GM21786 (cell line): ENCODE measurements around the gene HAUS6.
A peak's percentile ranks its signal among the peaks of the same experiment; 100 is the strongest.
"Not testable (repeated sequence)": the region's sequence is repeated elsewhere in the genome, so short reads cannot be mapped to it uniquely, and the experiment has no call there.

ENCODE experiments used
- ATAC-seq: cut with Tn5 transposase; IDR thresholded peaks from one replicate; pipeline ENCODE4 v1.9.1; 2021; ENCODE audit not compliant: unreplicated experiment

The HAUS6 gene, protein sequence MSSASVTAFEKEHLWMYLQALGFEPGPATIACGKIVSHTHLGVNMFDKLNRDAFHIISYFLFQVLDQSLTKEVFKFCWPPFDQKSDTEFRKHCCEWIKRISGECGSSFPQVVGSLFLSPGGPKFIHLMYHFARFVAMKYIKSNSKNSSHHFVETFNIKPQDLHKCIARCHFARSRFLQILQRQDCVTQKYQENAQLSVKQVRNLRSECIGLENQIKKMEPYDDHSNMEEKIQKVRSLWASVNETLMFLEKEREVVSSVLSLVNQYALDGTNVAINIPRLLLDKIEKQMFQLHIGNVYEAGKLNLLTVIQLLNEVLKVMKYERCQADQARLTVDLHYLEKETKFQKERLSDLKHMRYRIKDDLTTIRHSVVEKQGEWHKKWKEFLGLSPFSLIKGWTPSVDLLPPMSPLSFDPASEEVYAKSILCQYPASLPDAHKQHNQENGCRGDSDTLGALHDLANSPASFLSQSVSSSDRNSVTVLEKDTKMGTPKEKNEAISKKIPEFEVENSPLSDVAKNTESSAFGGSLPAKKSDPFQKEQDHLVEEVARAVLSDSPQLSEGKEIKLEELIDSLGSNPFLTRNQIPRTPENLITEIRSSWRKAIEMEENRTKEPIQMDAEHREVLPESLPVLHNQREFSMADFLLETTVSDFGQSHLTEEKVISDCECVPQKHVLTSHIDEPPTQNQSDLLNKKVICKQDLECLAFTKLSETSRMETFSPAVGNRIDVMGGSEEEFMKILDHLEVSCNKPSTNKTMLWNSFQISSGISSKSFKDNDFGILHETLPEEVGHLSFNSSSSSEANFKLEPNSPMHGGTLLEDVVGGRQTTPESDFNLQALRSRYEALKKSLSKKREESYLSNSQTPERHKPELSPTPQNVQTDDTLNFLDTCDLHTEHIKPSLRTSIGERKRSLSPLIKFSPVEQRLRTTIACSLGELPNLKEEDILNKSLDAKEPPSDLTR

DNA sequence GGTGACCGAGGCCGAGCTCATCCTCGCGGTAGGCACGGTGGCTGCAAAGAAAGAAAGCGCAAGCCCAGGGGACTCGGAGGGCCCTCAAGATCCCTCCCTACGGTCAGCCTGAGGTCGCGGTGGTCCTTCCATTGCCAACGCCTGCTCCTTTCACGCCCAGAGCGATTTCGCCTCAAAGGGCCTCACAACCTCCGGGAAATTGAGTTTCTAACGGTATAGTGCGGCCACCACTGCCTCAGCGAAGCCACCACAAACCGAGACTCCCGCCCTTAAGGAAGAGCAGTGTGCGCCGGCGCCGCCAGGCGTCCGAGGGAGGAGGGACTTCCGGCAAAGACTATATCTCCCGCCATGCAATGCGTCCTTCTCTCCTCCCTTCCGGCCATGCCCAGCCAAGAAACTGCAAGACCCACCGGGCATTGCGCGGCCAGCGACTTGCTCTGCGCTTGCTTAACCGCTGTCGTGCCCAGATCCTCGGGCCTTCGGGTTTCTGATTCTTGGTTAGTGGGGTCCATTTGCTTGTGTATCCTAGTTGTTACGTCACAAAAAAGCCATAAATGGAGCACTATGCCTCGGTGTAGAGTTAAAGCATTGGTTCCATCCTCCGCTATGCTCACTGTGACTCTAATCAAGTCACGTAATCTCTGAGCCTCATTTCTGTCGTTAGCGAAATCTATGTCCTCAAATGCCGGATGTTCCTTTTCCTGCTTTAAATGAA, at the start of gene HAUS6:
HAUS6 (minus strand) TSS at position 274 of the 715 bp plus-strand sequence; CDS start at position 21, 253 bp downstream.
- peak; percentile 98 for ATAC-seq

DNA sequence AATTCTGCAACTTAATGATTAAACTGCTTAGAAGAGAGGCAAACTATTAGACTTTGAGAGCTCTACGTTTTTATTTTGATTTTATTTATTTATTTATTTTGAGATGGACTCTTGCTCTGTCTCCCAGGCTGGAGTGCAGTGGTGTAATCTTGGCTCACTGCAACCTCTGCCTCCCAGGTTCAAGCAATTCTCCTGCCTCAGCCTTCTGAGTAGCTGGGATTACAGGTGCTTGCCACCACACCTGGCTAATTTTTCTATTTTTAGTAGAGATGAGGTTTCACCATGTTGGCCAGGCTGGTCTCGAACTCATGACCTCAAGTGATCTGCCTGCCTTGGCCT, 49.4 kb upstream of the HAUS6 start:
- ATAC-seq, result not testable (repeated sequence)

DNA sequence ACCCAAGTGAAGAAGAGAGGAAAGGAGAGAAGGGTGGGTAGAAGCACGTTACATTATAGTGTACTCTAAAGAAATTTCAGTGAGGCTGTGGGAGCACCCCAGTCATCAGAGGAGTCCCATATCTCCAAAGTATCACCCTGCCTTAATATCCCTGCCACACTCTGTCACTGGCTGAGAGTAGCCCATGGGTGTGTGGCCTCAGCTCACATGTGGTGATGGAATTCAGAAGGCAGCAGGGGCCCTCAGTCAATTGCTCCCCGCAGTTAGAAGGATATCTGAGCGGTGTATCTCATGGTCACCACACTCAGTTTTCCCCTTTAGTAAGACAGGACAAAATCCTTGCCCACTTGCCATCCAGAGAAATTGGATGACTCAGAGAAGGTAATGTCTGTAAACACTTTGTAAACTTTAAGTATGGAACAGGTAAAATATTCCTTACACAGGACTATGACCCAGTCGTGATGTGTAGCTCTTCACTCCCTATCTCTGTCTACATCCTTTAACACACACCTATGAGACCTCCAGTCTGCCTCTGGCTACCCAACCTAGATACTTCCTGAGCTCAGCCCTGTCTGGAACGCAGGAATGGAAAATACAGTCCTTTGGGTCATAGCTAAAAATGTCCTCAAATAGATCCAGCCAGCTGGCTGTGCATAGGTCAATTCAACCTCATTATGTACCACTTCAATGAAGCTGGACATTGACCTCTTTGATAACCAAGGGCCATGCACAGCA, 48.9 kb upstream of the HAUS6 start:
- no peak for ATAC-seq

DNA sequence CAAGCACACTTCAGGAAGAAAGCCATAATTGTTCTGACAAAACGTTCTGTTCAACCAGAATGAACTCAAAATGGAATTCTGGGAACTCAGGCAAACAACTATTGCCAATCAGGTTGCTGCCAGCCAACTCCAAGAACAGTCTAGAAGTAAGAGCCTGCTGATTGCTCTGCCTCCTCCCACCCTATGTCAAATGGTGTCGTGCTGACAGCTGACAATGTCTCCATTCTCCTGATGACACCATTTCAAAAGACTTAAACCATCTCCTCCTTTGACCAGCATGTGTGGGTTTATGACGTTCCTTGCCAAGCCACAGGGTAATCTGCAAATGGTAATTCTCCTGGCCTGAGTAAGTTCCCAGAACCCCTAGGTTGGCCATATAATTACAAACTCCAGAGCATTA, 46.5 kb upstream of the HAUS6 start:
- no peak for ATAC-seq

DNA sequence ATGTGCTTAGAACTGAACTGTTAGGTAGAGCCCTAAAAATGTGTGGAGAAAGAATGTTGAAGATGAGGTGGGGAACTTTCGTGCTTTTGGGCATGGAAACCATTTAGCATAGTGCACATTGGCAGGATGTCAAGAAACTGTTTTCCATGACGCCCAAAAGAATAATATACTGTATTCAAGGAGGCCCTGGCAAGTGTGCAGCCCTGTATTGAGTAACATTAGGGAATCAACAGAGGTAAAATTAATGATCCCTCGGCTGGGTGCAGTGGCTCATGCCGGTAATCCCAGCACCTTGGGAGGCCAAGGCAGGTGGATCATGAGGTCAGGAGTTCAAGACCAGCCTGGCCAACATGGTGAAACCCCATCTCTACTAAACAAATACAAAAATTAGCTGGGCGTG, 45.5 kb upstream of the HAUS6 start:
- no peak for ATAC-seq

DNA sequence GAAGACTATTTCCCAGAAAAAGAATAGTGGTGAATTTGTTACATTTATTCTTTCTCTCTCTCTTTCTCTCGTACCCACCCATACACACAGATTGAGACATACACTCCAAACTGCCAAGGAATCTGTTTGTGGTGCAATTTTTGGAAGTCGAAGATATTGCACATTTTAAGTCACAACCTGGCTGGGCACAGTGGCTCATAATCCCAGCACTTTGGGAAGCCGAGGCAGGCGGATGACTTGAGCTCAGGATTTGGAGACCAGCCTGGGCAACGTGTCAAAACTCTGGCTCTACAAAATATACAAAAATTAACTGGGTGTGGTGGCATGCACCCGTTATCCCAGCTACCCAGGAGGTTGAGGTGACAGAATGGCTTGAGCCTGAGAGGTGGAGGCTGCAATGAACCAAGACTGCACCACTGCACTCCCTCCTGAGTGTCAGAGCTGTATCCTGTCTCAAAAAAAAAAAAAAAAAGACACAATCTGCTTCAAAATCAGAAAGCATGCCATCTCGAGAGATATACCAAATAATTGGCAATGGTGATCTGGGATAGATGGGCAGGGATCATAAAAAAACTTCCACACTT, 43.8 kb upstream of the HAUS6 start:
- ATAC-seq, result no peak

DNA sequence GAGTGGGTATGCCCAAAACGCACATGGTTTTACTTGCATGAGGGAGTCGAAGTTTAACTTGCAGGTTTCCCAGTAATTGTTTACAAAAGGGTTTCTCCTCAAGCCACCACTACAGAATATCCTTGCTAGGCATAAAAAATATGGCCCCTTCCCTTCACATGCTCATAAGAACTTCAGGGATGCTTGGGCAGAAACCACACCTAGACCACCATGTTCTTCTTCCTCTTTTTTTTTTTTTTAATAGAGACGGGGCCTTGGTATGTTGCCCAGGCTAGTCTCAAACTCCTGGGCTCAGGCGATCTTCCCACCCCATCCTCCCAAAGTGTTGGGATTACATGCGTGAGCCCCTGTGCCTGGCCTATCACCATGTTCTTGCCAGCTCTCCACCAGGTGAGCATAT, 43.2 kb upstream of the HAUS6 start:
- ATAC-seq, result no peak

DNA sequence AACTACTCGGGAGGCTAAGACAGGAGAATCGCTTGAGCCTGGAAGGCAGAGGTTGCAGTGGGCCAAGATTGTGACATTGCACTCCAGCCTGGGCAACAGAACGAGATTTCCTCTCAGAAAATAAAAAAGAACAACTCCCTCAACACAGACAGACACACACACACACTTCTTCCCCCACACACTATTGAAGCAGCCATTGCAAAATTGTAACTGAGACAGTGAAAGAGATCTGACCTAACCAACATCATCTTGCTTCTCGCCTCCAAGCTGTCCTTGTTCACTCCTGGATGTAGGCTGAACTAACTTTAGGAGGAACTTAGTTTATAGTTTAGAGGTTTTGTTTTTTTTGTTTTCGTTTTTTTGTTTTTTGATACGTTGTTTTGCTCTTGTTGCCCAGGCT, 37.6 kb upstream of the HAUS6 start:
- ATAC-seq, result no peak

DNA sequence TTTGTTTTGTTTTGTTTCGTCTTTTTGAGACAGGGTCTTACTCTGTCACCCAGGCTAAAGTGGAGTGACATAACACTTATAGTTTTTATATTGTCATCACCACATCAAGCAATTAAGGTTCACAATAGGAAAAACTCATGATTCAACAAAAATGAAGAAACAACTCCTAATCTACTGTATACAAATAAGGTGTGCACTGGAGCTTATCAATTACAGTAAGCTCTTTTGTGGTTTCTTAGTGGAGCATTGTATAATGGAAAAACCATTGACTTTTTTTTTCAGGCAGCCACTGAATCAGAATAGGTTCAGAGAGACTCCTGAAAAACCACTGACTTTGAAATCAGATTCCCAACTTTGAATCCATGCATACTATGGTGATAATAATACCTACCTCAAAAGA, 35.4 kb upstream of the HAUS6 start:
- no peak for ATAC-seq

DNA sequence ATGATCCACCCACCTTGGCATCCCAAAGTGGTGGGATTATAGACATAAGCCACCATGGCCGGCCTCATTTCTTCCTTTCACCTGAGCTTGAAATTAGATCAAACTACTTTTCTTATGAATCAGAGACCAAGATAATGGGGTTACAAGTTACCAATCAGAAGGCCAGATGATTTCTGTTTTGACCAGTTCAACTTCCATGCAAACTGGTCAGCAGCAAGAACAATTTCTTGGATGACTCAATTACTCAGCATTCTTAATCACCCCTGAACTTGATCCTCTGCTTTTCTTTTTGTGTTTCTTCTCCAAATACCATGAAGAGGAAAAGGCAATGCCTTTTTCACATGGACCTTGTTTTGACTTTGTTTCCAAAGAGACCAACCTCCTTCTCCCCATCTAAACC, 34.6 kb upstream of the HAUS6 start:
- no peak for ATAC-seq

DNA sequence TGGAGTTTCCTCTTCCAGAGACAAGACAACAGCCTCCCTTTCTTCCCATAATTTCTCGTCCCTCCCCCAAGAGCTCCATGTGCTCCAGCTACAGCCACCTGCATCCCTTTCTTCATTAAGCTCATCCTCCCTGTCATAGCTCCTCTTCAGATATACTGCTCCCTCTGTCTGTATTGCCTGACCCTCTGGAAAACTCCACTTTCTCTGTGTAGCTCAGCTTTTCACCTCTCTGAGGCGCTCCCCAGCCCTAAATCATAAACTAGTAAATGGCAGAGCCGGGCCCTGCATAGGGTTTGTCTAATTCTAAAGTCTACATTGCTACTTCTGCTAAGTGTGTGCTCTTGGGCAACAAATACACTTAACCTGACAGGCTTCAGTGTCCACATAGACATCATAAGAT, 33.4 kb upstream of the HAUS6 start:
- no peak for ATAC-seq

DNA sequence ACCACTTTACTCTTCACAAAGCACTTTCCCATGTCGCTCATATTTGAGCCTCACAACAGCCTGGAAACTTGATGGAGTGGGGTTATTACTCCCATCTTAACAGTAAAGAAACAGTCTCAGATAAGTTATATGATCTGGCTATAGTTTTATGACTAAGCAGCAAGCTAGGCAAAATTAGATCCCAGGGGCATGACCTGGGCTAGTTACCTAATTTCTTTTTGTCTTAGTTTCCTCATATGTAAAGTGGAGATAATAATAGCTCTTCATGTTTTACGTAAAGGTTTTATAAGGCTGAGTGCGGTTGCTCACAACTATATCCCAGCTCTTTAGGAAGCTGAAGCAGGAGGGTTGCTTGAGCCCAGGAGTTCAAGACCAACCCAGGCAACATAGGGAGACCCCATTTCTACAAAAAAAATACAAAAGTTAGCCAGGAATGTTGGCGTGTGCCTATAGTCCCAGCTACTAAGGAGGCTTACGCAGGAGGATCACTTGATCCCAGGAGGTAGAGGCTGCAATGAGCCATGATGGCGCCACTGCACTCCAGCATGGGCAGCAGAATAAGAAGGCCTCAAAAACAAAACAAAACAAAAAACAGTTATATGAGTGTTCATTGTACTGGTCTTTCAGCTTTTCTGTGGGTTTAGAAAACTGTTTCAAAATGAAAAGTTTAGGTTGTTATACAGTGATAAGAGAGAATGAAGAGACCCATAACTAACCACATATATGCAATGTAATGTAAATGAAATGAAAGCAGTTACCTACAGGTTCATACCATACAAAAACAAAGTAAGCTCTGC, 31.0 kb upstream of the HAUS6 start:
- ATAC-seq, result no peak

DNA sequence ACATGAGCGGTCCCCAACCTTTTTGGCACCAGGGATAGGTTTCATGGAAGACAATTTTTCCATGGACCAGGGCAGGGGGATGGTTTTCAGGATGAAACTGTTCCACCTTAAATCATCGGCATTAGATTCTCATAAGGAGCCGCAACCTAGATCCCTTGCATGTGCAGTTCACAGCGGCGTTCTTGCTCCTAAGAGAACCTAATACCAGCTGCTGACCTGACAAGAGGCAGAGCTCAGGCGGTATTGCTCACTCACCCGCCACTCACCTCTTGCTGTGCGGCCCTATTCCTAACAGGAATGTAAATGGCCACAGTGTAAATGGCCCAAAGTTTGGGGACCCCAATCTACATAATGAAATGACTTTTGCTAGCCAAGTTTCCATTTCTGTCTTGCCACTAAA, 27.7 kb upstream of the HAUS6 start:
- ATAC-seq, result no peak

DNA sequence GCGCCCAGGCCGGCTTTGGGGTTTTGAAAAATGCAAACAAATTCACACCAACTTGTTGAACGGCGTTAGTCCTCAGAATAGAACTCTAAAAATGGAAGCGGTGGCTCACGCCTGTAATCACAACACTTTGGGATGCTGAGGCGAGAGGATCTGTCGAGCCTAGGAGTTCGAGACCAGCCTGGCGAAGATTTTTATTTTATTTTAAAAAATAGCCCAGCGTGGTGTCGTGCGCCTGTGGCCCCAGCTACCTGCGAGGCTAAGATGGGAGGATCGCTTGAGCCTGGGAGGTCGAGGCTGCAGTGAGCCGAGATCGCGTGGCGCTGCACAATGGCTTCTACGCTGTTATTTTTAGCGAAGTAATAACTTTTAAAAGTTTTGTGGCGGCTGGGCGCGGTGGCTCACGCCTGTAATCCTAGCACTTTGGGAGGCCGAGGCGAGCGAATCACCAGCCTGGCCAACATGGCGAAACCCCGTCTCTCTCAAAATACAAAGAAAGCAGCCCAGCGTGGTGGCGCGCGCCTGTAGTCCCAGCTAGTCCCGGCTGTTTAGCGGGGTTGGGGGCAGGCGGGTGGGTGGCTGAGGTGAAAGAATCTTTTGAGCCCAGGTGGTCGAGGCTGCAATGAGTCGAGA, 25.3 kb upstream of the HAUS6 start:
- peak; percentile 7 for ATAC-seq

DNA sequence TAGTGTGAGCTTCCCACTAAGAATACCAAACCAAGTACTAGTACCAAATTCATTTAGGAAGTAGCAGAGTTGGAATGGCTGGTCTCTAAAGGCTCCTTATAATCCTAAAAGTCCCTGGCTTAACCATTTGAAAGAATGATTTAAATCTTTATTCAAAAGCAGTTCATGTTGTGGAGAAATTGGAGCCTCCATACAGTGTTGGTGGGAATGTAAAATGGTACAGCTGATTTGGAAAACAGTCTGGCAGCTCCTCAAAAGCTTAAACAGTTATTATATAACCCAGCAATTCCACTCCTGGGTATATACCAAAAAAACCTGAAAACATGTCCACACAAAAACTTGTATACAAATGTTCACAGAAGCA, 21.7 kb upstream of the HAUS6 start:
- no peak for ATAC-seq

DNA sequence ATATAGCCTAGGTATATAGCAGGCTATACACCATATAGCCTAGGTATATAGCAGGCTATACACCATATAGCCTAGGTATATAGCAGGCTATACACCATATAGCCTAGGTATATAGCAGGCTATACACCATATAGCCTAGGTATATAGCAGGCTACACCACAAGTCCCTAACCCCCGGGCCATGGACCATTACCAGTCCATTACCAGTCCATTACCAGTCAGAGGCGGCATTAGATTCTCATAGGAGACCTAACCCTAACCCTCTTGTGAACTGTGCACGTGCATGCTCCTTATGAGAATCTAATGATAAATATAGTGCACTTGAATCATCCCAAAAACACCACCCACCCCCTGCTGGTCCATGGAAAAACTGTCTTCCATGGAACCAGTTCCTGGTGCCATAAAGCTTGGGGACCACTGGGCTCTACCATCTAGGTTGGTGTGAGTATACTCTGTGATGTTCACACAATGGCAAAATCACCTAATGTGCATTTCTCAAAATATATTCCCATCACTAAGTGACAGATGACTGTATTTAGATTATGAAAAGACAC, 19.9 kb upstream of the HAUS6 start:
- no peak for ATAC-seq

DNA sequence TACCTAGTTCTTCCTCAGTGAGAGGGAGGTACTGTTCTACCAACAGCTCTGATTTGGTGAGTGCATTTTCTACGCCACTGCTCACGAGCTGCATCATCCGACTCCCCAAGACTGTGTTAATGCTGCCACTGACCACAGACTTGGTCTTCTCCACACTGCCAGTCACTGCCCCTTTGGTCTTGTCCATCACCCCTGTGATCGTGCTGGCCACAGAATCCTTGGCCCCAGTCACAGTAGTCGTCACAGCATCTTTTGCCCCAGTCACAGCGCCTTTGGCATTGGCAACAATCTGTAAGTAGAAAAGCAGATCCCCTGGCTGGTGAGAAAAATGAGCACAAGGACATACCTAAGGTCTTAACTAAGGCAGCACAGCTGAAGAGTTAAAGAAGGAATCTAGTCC, 18.2 kb upstream of the HAUS6 start:
- no peak for ATAC-seq

DNA sequence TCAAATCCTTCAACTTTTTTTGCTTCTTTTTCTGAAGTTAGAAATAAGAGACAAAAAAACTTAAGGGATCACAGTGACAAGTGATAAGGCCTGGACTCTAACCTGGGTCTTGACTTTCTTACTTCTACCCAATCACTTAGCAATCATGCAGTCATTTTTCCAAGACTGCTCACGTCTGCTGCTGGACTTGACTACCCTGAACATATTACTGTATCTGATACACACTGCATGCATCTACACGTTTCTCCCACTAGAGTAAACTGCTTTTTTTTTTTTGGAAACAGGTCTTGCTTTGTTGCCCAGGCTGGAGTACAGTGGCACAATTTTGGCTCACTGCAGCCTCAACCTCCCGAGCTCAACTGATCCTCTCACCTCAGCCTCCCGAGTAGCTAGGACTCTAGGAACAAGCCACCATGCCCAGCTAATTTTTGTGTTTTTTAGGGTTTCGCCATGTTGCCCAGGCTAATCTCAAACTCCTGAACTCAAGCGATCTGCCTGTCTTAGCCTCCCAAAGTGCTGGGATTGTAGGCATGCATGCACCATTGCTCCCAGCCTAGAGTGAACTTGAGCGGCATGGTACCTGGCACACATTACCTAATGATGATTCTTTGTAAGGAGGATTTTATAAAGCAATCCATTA, 17.2 kb upstream of the HAUS6 start:
- ATAC-seq, result no peak

DNA sequence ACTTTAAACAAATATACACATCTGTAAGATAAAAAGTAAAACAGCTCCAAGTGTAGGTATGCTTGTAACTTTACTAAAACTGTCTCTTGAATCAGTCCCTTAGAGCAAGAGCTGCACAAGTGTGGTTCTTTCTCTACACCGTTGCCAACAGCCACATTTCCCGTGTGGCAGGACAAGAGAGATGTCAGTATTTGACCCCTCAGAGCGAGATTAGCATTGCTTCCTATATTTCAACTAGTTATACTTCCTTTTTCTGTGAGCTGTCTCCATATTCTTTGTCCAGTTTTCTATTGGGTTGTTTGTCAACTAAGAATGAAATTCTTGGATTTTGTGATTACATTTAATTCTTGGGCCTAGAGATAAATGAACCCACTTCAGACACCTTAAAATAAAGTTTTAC, 16.5 kb upstream of the HAUS6 start:
- ATAC-seq, result no peak
